ENCODE data around the gene ZNF605. TPM values are rescaled to one million over a fixed set of nuclear protein-coding genes. Genes with fewer than 3 reads are reported as not detected.

Gene ZNF605
- total and polyA plus RNA-seq, 2 of the 8 experiments (the other 6 are each of a cell fraction or from before 2014, with no cell fraction given), result 3.6 to 20.3 TPM

DNA sequence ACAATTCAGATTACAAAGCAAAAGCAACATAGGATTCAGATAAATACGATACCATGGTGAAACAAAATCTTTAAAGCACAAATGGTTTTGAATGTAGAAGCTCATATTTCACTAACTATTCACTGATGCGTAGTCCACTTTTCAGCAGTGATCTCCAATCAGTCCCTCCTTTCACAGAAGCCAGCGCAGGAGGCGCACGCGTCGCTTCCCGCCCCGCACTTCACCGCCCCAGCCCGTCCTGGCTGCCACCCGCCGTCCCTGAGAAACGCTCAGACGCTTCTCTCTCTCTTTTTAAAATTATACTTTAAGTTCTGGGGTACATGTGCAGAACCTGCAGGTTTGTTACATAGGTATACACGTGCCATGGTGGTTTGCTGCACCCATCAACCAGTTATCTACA, 48.9 kb downstream of the ZNF605 start:
- Histone ChIP-seq H2BK120ac (replicated peaks; ENCODE audit: low read depth, low read length) (no peak overlapping the region), H3K4me3 (ENCODE audit: extremely low read depth in 1 of 4, insufficient read depth in 2 of 4, low read depth in 3 of 4, low read length in 4 of 4) (peak overlapping the region in 1 of 4 experiments; percentile 74; a peak in 2 of 8 replicates), H2BK15ac (ENCODE audit: low read length) (no peak overlapping the region), H4K8ac (ENCODE audit: extremely low read depth, insufficient read depth, low read length) (no peak overlapping the region), H3K14ac (ENCODE audit: insufficient read length) (no peak overlapping the region), H3K4me1 (replicated peaks in 1 of 4; ENCODE audit: control insufficient read depth in 3 of 4, insufficient read depth in 4 of 4, low read length in 3 of 4) (peaks cover 0 to 6% (median 1%) of the 10 kb centered on the region in 4 experiments; a peak in 2 of 7 replicates), H2BK5ac (ENCODE audit: low read depth, low read length) (no peak overlapping the region), H3K18ac (ENCODE audit: extremely low read depth, low read length) (no peak overlapping the region), H2BK12ac (ENCODE audit: low read depth, low read length) (no peak overlapping the region), H2AK5ac (ENCODE audit: low read depth, low read length) (no peak overlapping the region), H3K27ac (ENCODE audit: low read depth, low read length) (no peak overlapping the region), H3K9me3 (ENCODE audit: insufficient read depth in 2 of 2, low read depth in 1 of 2, low read length in 1 of 2) (no peaks in the 10 kb centered on the region; a peak in 1 of 4 replicates), H3K23me2 (ENCODE audit: low read depth, low read length) (peaks cover 7% of the 10 kb centered on the region; the same call in 1 of the 2 replicates), H2AFZ (ENCODE audit: low read length) (no peak overlapping the region), H3K4ac (replicated peaks; ENCODE audit: insufficient read length, low read depth, low read length) (no peak overlapping the region), H3K36me3 (ENCODE audit: control insufficient read depth in 2 of 4, insufficient read depth in 4 of 4, low read length in 3 of 4) (no peaks in the 10 kb centered on the region), H4K20me1 (replicated peaks in 1 of 2; ENCODE audit: control insufficient read depth in 1 of 2, insufficient read depth in 2 of 2, low read length in 2 of 2) (no peaks in the 10 kb centered on the region), H3K4me2 (ENCODE audit: insufficient read depth in 1 of 2, low read depth in 2 of 2, low read length in 2 of 2) (peak overlapping the region; percentile 11 to 84; a peak in 3 of 4 replicates), H3K79me2 (ENCODE audit: control insufficient read depth in 1 of 2, insufficient read depth in 2 of 2, low read length in 2 of 2) (no peaks in the 10 kb centered on the region), H4K91ac (replicated peaks; ENCODE audit: insufficient read length, low read length) (no peak overlapping the region), H3K56ac (replicated peaks; ENCODE audit: insufficient read length, low read depth, low read length) (no peak overlapping the region), H3K23ac (ENCODE audit: insufficient read length) (no peak overlapping the region), H3K79me1 (ENCODE audit: low read depth, low read length) (no peaks in the 10 kb centered on the region), H4K5ac (ENCODE audit: insufficient read length, low read depth, low read length) (no peak overlapping the region), H3K9ac (replicated peaks in 1 of 4; ENCODE audit: extremely low read depth in 1 of 4, low read depth in 3 of 4, low read length in 3 of 4) (no peak overlapping the region), H2BK20ac (ENCODE audit: low read length) (no peak overlapping the region), H3K27me3 (replicated peaks in 1 of 4; ENCODE audit: control insufficient read depth in 3 of 4, extremely low read depth in 1 of 4, insufficient read depth in 3 of 4, low read length in 3 of 4) (peaks cover 0 to 6% (median 4%) of the 10 kb centered on the region in 4 experiments; a peak in 4 of 7 replicates)
- WGBS, 2 experiments (ENCODE audit: extremely low coverage in 1 of 2, insufficient coverage in 1 of 2, insufficient read length in 1 of 2, insufficient replicate concordance in 2 of 2, low coverage in 1 of 2, low lambda C conversion rate in 2 of 2, missing lambda C conversion rate in 1 of 2), result 79% methylated on average over 10 of the region's 16 CpGs; no CpG with 5 or more reads in 1 of the 2 experiments
- no peak for DNase-seq (ENCODE audit: low read depth in 1 of 2, low spot score in 2 of 2)
- POLR2A ChIA-PET (ENCODE audit: partially characterized antibody), result interaction anchor here (1.6 to 2.1 kb wide), 2 partner anchors 18 to 60 kb away, joined by 5 to 8 read pairs; no protein-coding TSS in a partner anchor
- TF ChIP-seq RBBP5 (IDR thresholded peaks at IDR 0.05; ENCODE audit: borderline replicate concordance, low read depth, low read length) (no peak), E2F6 (IDR thresholded peaks at IDR 0.05) (0 out of 2 replicates have a peak, but pooled peaks have one; percentile 20)
- CTCF ChIA-PET (ENCODE audit: partially characterized antibody), result interaction anchor here (0.6 kb wide), 1 partner anchor 158 kb away, joined by 3 read pairs; no protein-coding TSS in a partner anchor
- no peak for FAIRE-seq
